Mammary epithelial cell (primary cell): ENCODE data around the gene SSH3.

ENCODE experiments used
- CTCF ChIP-seq, 2 donors: IDR thresholded peaks in 1 of 2; conservative IDR thresholded peaks in 1 of 2; 2 replicates each; pipeline ENCODE4 v1.5.1; 2011 to 2012; ENCODE audit warnings: inconsistent platforms in 2 of 2, low read length in 2 of 2, mild to moderate bottlenecking in 2 of 2, control low read depth in 1 of 2, low read depth in 1 of 2; ENCODE audit not compliant: insufficient read depth in 1 of 2; ENCODE audit errors: extremely low read depth in 1 of 2
- EZH2 ChIP-seq: IDR thresholded peaks from 2 replicates; pipeline ENCODE4 v1.6.1; 2012; ENCODE audit warnings: low read length, inconsistent platforms, borderline replicate concordance

- TF ChIP-seq CTCF (conservative IDR thresholded peaks at IDR 0.05 in 1 of 2, IDR thresholded peaks at IDR 0.05 in 1 of 2; ENCODE audit: extremely low read depth in 1 of 2, insufficient read depth in 1 of 2, low read depth in 1 of 2, low read length in 2 of 2) (peak; percentile 96), EZH2 (no peak)
These were observed 53.7 kb downstream of the SSH3 start for GRCh38 chr11:67356864-67357561.
